Measurements from ENCODE around the gene TEKT2. TPM values are rescaled to one million over a fixed set of nuclear protein-coding genes. Genes with fewer than 3 reads are reported as not detected.

Gene TEKT2
- total and polyA plus RNA-seq, 2 donors (not counting 3 experiments of a cell fraction or from before 2014, with no cell fraction given): 0.38 to 0.61 TPM

DNA sequence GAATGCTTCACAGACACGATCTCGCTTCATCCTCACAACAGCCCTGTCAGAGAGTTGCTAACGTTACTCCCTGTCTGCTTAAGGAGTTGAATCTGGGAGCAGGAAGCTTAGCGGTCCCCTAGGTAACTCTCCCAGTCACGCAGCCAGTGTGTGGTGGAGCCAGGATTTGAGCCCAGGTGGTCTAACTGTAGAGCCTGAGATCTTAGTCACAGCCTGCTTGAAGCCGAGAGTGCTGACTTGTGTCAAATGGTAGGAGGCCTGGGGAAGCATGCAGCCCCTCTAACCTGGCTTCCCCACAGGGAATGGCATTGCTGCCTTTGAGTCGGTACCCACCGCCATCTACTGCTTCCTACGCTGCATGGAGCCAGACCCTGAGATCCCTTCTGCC, 8.9 kb downstream of the TEKT2 start:
- DNase-seq (ENCODE audit: low read depth, low spot score): no peak
- peaks cover 8% of the 10 kb centered on the region for H3K4me1 ChIP-seq (ENCODE audit: control insufficient read depth, extremely low read depth, insufficient read depth, low read length)
- intact Hi-C loops (cut with micrococcal nuclease) (no loop called here), dilution Hi-C loops (cut with MboI; ENCODE audit: extremely low pct_ligation_motif_present, low sequenced_read_pairs) (no loop called here)
- BruUV-seq (replicated peaks): no TSS peak
- no peak overlapping the region for H2AFZ ChIP-seq (ENCODE audit: low read depth, low read length)
- H3K4me3 ChIP-seq (replicated peaks in 1 of 3; ENCODE audit: insufficient read depth in 1 of 3, low read depth in 1 of 3, low read length in 3 of 3): no peak overlapping the region
- peaks cover 16 to 38% of the 10 kb centered on the region in 2 experiments for H3K36me3 ChIP-seq (ENCODE audit: control insufficient read depth in 2 of 2, extremely low read depth in 1 of 2, insufficient read depth in 2 of 2, low read length in 2 of 2)
- POLR2A ChIA-PET: no interaction called here
- H3K9me1 ChIP-seq (replicated peaks; ENCODE audit: control insufficient read depth, extremely low read depth, insufficient read depth, low read length): no peaks in the 10 kb centered on the region
- H4K20me1 ChIP-seq (replicated peaks; ENCODE audit: control insufficient read depth, extremely low read depth, insufficient read depth, low read length): no peaks in the 10 kb centered on the region
- H3K79me2 ChIP-seq (ENCODE audit: control insufficient read depth, insufficient read depth, low read length): peaks cover 22% of the 10 kb centered on the region
- no peaks in the 10 kb centered on the region for H3K9me3 ChIP-seq (replicated peaks; ENCODE audit: control insufficient read depth, insufficient read depth, low read length)
- no peaks in the 10 kb centered on the region for H3K27me3 ChIP-seq (ENCODE audit: control insufficient read depth in 2 of 2, insufficient read depth in 2 of 2, low read length in 2 of 2)
- TF ChIP-seq, protein P1, sequence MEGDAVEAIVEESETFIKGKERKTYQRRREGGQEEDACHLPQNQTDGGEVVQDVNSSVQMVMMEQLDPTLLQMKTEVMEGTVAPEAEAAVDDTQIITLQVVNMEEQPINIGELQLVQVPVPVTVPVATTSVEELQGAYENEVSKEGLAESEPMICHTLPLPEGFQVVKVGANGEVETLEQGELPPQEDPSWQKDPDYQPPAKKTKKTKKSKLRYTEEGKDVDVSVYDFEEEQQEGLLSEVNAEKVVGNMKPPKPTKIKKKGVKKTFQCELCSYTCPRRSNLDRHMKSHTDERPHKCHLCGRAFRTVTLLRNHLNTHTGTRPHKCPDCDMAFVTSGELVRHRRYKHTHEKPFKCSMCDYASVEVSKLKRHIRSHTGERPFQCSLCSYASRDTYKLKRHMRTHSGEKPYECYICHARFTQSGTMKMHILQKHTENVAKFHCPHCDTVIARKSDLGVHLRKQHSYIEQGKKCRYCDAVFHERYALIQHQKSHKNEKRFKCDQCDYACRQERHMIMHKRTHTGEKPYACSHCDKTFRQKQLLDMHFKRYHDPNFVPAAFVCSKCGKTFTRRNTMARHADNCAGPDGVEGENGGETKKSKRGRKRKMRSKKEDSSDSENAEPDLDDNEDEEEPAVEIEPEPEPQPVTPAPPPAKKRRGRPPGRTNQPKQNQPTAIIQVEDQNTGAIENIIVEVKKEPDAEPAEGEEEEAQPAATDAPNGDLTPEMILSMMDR (IDR thresholded peaks at IDR 0.05; ENCODE audit: extremely low read depth in 1 of 2, insufficient read depth in 1 of 2, low read depth in 1 of 2, low read length in 2 of 2): no peak
- no peak for TF ChIP-seq POLR2AphosphoS5 (IDR thresholded peaks at IDR 0.05; ENCODE audit: insufficient read depth, low read depth, low read length)
- TF ChIP-seq GATA2 (IDR thresholded peaks at IDR 0.05; ENCODE audit: insufficient read depth, insufficient read length, low read depth, low read length): no peak
- TF ChIP-seq JUN (IDR thresholded peaks at IDR 0.05; ENCODE audit: borderline replicate concordance, insufficient read depth, insufficient read length, low read depth): no peak
- no peak for TF ChIP-seq EZH2 (IDR thresholded peaks at IDR 0.05; ENCODE audit: borderline replicate concordance, low read depth, low read length, severe bottlenecking)
- TF ChIP-seq POLR2A (IDR thresholded peaks at IDR 0.05; ENCODE audit: low read depth, low read length): no peak
- TF ChIP-seq, protein P2, sequence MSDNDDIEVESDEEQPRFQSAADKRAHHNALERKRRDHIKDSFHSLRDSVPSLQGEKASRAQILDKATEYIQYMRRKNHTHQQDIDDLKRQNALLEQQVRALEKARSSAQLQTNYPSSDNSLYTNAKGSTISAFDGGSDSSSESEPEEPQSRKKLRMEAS (IDR thresholded peaks at IDR 0.05; ENCODE audit: insufficient read depth, insufficient read length): no peak
- TF ChIP-seq FOS (IDR thresholded peaks at IDR 0.05; ENCODE audit: borderline replicate concordance, insufficient read depth, low read length): no peak
- no peak for TF ChIP-seq MYC (IDR thresholded peaks at IDR 0.05; ENCODE audit: low read depth, low read length)
- CTCF ChIA-PET: interaction anchor here (1.4 to 2.3 kb wide), 3 partner anchors 42 to 193 kb away, joined by 3 to 5 read pairs (median 5); no protein-coding TSS in a partner anchor
- no peak overlapping the region for H3K4me2 ChIP-seq (ENCODE audit: insufficient read depth, low read length)
- FAIRE-seq: no peak
- H3K9ac ChIP-seq (replicated peaks; ENCODE audit: extremely low read depth, insufficient read depth, low read length): no peak overlapping the region
- H3K27ac ChIP-seq (ENCODE audit: insufficient read depth, low read depth, low read length): no peak overlapping the region
